SK-N-SH treated with all-trans-retinoic acid at 6 μM for 48 hours (cell line): ENCODE results near the gene RPE.

ENCODE experiments used
- BACH2 ChIP-seq: fragments of 250-450 bp; sonication (Bioruptor Pico); IDR thresholded peaks from 2 replicates; pipeline ENCODE4 v1.9.0; 2021; ENCODE audit warnings: mild to moderate bottlenecking, borderline replicate concordance
- PPARA ChIP-seq: fragments of 250-450 bp; sonication (Bioruptor Pico); IDR thresholded peaks from 2 replicates; pipeline ENCODE4 v1.5.0; 2020; ENCODE audit warnings: mild to moderate bottlenecking, borderline replicate concordance
- RARB ChIP-seq: fragments of 250-450 bp; sonication (Bioruptor Pico); IDR thresholded peaks from 2 replicates; pipeline ENCODE4 v1.8.0; 2021; ENCODE audit warnings: mild to moderate bottlenecking, moderate library complexity
- TCF4 ChIP-seq: fragments of 250-450 bp; sonication (Bioruptor Pico); IDR thresholded peaks from 2 replicates; pipeline ENCODE4 v1.8.0; 2021; ENCODE audit warnings: mild to moderate bottlenecking, moderate library complexity, borderline replicate concordance
- TOX ChIP-seq: fragments of 250-450 bp; sonication (Bioruptor Pico); IDR thresholded peaks from 2 replicates; pipeline ENCODE4 v1.8.0; 2021; ENCODE audit warnings: mild to moderate bottlenecking, moderate library complexity, borderline replicate concordance
- TSHZ2 ChIP-seq: fragments of 250-450 bp; sonication (Bioruptor Pico); IDR thresholded peaks from 2 replicates; pipeline ENCODE4 v1.5.0; 2020; ENCODE audit warnings: mild to moderate bottlenecking, moderate library complexity
- ZFP3 ChIP-seq: fragments of 250-450 bp; sonication (Bioruptor Pico); IDR thresholded peaks from 2 replicates; pipeline ENCODE4 v1.5.0; 2020; ENCODE audit warnings: mild to moderate bottlenecking, moderate library complexity
- ZNF70 ChIP-seq: fragments of 450-650 bp; formaldehyde crosslinking; IDR thresholded peaks from 2 replicates; pipeline ENCODE4 v1.5.0; 2020; ENCODE audit warnings: mild to moderate bottlenecking, moderate library complexity
- TF ChIP-seq, protein P1 (sequence below): fragments of 250-450 bp; sonication (Bioruptor Pico); IDR thresholded peaks from 2 replicates; pipeline ENCODE4 v1.8.0; 2020; ENCODE audit warnings: mild to moderate bottlenecking, moderate library complexity, borderline replicate concordance
- TF ChIP-seq, protein P2 (sequence below): fragments of 250-450 bp; sonication (Bioruptor Pico); IDR thresholded peaks from 2 replicates; pipeline ENCODE4 v1.8.0; 2021; ENCODE audit warnings: low read depth, mild to moderate bottlenecking, moderate library complexity, borderline replicate concordance
- TF ChIP-seq, protein P3 (sequence below): fragments of 250-450 bp; sonication (Bioruptor Pico); IDR thresholded peaks from 2 replicates; pipeline ENCODE4 v1.5.1; 2020; ENCODE audit warnings: low read depth, mild to moderate bottlenecking, moderate library complexity

DNA sequence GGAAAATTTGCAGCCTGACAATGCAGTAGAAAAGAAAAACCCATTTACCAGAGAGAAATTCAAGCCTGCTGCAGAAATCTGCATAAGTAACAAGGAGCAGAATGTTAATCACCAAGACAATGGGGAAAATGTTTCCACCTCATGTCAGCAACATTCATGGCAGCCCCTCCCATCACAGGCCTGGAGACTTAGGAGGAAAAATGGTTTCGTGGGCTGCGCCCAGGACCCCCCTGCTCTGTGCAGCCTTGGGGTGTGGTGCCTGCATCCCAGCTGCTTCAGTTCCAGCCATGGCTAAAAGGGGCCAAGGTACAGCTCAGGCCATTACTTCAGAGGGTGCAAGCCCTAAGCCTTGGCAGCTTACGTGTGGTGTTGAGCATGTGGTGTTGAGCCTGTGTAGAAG lies 53.4 kb downstream of the RPE start:
- TF ChIP-seq TSHZ2 (CRISPR knock-in tag) (no peak), ZNF70 (CRISPR knock-in tag) (no peak), RARB (CRISPR knock-in tag) (no peak), ZFP3 (CRISPR knock-in tag) (no peak), BACH2 (no peak), TCF4 (CRISPR knock-in tag) (no peak), TOX (CRISPR knock-in tag) (no peak), PPARA (CRISPR knock-in tag) (no peak)
- TF ChIP-seq, protein P1, sequence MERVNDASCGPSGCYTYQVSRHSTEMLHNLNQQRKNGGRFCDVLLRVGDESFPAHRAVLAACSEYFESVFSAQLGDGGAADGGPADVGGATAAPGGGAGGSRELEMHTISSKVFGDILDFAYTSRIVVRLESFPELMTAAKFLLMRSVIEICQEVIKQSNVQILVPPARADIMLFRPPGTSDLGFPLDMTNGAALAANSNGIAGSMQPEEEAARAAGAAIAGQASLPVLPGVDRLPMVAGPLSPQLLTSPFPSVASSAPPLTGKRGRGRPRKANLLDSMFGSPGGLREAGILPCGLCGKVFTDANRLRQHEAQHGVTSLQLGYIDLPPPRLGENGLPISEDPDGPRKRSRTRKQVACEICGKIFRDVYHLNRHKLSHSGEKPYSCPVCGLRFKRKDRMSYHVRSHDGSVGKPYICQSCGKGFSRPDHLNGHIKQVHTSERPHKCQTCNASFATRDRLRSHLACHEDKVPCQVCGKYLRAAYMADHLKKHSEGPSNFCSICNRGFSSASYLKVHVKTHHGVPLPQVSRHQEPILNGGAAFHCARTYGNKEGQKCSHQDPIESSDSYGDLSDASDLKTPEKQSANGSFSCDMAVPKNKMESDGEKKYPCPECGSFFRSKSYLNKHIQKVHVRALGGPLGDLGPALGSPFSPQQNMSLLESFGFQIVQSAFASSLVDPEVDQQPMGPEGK, result no peak
- TF ChIP-seq, protein P2, sequence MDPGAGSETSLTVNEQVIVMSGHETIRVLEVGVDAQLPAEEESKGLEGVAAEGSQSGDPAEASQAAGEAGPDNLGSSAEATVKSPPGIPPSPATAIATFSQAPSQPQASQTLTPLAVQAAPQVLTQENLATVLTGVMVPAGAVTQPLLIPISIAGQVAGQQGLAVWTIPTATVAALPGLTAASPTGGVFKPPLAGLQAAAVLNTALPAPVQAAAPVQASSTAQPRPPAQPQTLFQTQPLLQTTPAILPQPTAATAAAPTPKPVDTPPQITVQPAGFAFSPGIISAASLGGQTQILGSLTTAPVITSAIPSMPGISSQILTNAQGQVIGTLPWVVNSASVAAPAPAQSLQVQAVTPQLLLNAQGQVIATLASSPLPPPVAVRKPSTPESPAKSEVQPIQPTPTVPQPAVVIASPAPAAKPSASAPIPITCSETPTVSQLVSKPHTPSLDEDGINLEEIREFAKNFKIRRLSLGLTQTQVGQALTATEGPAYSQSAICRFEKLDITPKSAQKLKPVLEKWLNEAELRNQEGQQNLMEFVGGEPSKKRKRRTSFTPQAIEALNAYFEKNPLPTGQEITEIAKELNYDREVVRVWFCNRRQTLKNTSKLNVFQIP (CRISPR knock-in tag), result no peak
- TF ChIP-seq, protein P3, sequence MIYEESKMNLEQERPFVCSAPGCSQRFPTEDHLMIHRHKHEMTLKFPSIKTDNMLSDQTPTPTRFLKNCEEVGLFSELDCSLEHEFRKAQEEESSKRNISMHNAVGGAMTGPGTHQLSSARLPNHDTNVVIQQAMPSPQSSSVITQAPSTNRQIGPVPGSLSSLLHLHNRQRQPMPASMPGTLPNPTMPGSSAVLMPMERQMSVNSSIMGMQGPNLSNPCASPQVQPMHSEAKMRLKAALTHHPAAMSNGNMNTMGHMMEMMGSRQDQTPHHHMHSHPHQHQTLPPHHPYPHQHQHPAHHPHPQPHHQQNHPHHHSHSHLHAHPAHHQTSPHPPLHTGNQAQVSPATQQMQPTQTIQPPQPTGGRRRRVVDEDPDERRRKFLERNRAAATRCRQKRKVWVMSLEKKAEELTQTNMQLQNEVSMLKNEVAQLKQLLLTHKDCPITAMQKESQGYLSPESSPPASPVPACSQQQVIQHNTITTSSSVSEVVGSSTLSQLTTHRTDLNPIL (CRISPR knock-in tag), result no peak
